Left lobe of liver (tissue), 2 donors: ENCODE results near the gene ECM2. TPM values are rescaled to one million over a fixed set of nuclear protein-coding genes. Genes with fewer than 3 reads are reported as not detected.

Source experiments
- ATAC-seq: fragments of 200-7000 bp; cut with Tn5 transposase; one replicate; pipeline ENCODE4 v1.9.1; 2020; ENCODE audit warnings: mild to moderate bottlenecking, moderate library complexity
- DNase-seq: peaks from one replicate; pipeline ENCODE4 v3.0.0-alpha.2; 2020; ENCODE audit warnings: low spot score
- total RNA-seq: library from RNA; stranded (reverse); gene quantifications from one replicate; pipeline ENCODE4 v1.2.1, GENCODE V29; 2021
- donor health status: DM: no; HTN: no; CAD: no; lungs with moderate emphysema.
- donor health status: DM: no; HTN: yes; CAD: no.

Gene ECM2
- total RNA-seq, 1 donor from 2014 or later: 21.0 TPM

- DNase-seq (no peak), ATAC-seq (no peak)
These were observed 7.3 kb downstream of the ECM2 start for GRCh38 chr9:92528522-92528849.

GRCh38 chr9:92527832-92528521 is 7.8 kb downstream of the ECM2 start:
- DNase-seq: no peak
- ATAC-seq: peak; percentile 22

GRCh38 chr9:92527291-92527828 is 8.4 kb downstream of the ECM2 start:
- DNase-seq (no peak), ATAC-seq (no peak)

DNA sequence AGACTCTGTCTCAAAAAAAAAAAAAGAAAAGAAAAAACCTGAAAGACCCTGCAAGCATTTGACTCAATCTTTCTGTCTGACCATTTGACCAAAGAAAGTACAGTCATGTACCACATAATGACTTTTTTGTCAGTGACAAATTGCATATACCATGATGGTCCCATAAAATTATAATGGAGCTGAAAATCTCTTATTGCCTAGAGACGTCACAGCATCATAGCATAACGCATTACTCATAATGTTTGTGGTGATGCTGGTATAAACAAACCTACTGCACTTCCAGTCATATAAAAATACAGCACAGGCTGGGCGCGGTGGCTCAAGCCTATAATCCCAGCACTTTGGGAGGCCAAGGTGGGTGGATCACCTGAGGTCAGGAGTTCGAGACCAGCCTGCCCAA is 10.5 kb downstream of the ECM2 start:
- DNase-seq (no peak), ATAC-seq (no peak)

- no peak for ATAC-seq
- no peak for DNase-seq
These were observed 10.9 kb downstream of the ECM2 start for GRCh38 chr9:92524881-92525280.

DNA sequence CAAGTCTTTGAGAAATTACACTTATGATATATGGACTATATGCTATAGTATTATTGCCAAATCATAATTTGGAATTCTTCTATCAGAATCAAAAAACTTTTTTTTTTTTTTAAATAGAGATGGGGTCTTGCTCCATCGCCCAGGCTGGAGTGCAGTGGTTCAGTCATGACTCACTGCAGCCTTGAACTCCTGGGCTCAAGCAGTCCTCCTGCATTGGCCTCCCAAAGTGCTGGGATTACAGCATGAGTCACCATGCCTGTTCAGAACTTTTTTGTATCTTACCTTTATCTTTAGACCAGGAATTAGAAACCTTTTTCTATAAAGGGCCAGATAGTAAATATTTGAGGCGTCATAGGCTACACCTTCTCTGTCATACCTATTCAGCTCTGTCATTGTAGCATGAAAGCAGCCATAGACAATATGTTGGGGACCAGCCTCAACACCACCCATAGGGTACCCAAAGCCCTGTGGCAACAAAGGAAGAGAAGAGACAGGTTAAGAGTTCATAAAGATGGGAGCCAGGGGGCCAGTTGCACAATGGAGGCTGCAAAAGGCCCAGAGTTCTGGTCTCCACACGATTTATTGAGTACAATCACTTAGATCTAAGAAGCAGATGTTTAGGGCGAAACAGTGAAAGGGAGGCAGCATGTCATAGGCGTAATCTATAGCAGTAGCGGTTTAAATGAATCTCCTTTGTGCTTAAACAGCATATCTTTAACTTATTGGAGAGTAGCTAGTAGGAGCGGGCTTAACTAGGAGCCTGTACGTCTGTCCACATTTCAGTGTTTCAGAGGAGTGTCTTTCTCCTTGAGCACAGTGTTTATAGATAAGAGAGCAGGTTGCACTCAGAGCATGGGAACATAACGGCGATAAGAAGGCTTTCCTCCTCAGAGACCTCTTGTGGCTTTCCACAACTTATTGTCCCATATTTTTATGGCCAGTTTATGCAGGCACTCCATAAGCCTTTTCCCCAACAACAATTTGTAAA is 12.5 kb downstream of the ECM2 start:
- DNase-seq: no peak

GRCh38 chr9:92520837-92521236 is 15.0 kb downstream of the ECM2 start:
- ATAC-seq: no peak

More for the DNA sequence above, 12.5 kb downstream of the ECM2 start:
- no peak for ATAC-seq

DNA sequence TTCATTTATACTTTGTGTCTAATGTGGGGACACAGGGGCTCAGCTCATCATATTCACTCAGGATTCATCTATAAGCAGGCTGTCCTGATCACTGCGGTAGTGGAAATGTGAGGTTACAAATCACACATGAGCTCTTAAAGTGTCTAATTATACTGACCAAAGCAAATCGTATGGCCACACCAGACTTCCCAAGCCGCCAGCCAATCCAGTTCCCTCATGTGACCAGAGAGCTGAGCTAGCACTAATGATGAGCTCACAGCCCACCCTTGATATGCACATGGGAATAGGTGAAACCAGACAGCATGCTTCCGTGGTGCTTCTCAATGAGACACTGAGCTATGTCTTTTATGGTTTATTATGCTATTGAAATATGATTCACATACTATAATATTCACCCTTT is 17.6 kb downstream of the ECM2 start:
- ATAC-seq (no peak), DNase-seq (no peak)

More at GRCh38 chr9:92520837-92521236, 15.0 kb downstream of the ECM2 start:
- no peak for DNase-seq

DNA sequence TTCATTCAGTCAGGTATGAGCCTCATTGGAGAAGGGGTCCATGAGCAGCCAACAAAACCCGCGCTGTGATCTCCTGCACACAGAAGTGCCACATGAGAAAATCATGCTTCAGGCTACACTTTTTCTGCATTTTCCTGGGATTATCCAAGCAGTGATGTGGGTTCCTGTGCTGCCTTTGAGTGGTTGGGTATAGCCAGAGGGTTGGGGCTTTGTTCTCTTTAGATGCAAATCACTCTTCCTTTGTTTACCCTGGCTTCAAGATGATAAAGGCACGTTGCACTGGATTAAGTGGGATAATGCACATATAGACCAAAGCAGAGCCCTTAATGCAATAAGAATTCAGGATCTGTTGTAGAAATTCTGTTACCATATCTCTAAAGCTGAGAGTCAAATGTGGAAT is 18.7 kb downstream of the ECM2 start:
- ATAC-seq (no peak), DNase-seq (no peak)

DNA sequence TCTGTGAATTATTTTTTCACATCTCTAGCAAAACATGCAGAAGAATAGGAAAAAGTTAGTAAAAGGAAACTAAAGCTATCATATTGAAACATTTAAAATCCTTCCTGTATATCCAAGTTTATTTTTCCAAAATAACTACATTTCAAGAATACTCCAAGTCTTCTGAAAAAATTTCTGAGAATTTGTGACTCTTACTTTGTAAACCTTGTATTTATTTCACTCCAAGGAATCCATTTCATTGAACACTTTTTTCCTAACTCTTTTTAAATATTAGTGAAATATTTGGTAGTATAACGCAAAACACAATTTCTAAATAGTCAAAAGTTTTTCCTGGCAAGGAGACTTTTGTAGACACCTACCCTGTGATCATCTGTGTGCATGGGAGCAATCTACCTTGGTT is 19.3 kb downstream of the ECM2 start:
- ATAC-seq (no peak), DNase-seq (no peak)

- no peak for ATAC-seq
- DNase-seq: no peak
These were observed 21.2 kb downstream of the ECM2 start for GRCh38 chr9:92514635-92515034.

DNA sequence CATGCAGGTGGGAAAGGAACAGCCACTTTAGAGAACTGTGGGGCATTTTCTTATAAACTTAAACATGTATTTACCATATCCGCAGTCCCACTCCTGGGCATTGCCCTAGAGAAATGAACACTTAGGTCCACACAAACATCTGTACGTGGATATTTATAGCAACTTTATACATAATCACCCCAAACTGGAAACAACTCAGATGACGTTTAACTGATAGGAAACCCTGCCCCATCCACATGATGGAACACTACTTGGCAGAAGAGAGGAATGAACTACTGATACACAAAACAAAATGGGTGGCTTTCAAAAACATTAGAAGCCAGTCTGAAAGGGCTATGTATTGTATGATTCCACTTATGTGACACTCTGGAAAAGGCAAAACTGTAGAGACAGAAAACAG is 22.4 kb downstream of the ECM2 start:
- DNase-seq (no peak), ATAC-seq (no peak)

DNA sequence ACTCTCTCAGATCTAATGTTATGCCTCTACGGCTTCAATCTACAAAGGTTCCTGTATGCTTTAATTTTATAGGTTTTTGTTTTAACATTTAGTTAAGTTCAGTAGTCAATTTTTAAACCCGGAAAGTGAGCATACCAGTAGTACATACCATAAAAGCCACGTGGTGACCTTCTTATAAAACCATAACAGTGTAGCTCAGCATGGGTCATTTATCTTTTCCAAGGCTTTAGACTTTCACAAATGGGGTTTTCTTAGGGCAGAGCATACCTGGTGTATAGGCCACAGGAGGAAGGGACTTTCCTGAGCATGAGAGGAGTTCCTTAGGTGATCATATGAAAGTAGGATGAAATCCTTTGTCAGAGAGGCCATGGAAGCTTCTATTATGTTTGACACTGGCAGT is 23.2 kb downstream of the ECM2 start:
- ATAC-seq (no peak), DNase-seq (no peak)

- no peak for DNase-seq
These were observed 25.0 kb downstream of the ECM2 start for GRCh38 chr9:92510747-92511146.

DNA sequence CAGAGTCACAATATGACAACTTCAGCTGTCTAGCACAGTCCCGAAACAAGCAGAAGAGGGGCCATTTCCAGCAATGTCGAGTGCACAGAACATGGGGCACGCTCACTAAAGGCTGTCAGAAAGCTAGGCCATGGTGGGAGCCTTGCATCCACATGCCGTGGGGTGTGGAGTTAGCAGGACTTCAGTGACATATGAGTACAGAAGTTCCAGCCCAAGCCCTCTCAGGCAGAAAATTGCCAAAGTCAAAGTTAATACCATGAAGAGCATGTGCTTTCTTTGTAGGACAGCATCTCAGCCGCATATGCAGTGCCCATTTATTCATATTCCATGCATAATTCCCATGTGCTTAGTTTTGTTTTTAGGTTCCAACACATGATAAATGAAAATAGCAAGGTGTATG is 26.7 kb downstream of the ECM2 start:
- ATAC-seq: no peak
- DNase-seq: no peak

More at GRCh38 chr9:92510747-92511146, 25.0 kb downstream of the ECM2 start:
- no peak for ATAC-seq

GRCh38 chr9:92508018-92508820 is 27.6 kb downstream of the ECM2 start:
- no peak for ATAC-seq
- DNase-seq: no peak

GRCh38 chr9:92507496-92507895 is 28.3 kb downstream of the ECM2 start:
- ATAC-seq (no peak), DNase-seq (no peak)

DNA sequence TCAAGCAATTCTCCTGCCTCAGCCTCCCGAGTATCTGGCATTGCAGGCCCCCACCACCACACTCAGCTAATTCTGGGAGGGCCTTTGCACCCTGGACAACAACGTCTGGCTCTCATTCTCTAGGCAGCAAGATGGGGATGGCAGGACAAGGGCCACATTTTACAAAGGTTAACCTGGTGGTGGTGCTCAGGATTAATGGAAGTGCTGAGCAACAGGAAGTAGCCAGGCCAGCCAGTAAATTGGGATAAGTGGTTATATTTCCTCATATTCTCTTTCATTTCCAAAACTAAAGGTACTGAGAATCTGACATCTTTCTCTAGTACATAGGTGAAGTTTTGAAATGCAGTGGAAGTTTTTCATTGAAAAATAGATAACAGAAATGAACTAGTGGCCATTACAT is 28.8 kb downstream of the ECM2 start:
- no peak for DNase-seq
- ATAC-seq: peak; percentile 31

DNA sequence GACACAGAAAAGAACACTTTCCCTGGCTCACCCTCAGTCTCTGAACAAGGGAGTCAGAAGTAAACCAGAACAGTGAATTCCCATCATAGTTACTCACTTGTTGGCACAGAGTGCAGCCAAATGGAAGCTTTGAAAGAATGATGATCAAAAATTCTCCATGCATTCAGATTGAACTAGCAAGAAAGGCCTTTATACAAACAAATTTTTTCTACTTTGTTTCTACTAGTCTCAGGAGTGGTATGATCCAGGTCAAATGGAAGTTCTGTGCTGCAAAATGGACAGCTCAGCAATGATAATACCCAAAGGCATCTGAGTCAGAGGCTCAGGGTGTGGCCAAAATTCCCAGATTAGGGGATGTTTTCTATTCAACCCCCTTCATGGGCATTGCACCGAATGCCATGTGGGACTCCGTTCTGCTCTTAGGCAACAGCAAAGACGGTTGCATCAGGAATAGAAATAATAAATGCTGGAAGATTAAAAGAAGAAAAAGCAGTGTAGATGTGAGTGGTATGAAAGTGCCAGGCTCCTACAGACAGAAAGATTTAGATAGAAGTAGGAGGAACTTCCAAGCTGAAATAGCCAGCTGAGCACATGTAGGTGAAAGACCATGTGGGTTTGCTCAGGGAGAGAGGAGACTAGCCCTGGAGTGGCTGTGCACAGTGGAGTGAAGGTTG is 29.5 kb downstream of the ECM2 start:
- DNase-seq (no peak), ATAC-seq (no peak)

GRCh38 chr9:92504881-92505280 is 30.9 kb downstream of the ECM2 start:
- ATAC-seq (no peak), DNase-seq (no peak)

- no peak for DNase-seq
- no peak for ATAC-seq
These were observed 32.6 kb downstream of the ECM2 start for GRCh38 chr9:92503156-92503555.
